T-helper 2 cell treated with Interferon-gamma antibody and Interleukin-4, amounts not matched to agents 5 μg/mL and 100 μg/mL, for 36 hours (primary cell): ENCODE results near the gene GK.
"Not testable (repeated sequence)": the region's sequence is repeated elsewhere in the genome, so short reads cannot be mapped to it uniquely, and the experiment has no call there.

Experiments used
- DNase-seq: peaks from one replicate; pipeline ENCODE4 v3.0.0; 2021; ENCODE audit warnings: low spot score
- H3K27ac Mint-ChIP-seq: one replicate; pipeline ENCODE4 v1.8.0; 2021; ENCODE audit warnings: mild to moderate bottlenecking, mixed read lengths
- H3K27me3 Mint-ChIP-seq: one replicate; pipeline ENCODE4 v1.8.0; 2021; ENCODE audit warnings: low read depth, mixed read lengths
- H3K36me3 Mint-ChIP-seq: one replicate; pipeline ENCODE4 v1.8.0; 2021; ENCODE audit warnings: low read depth, mixed read lengths
- H3K4me1 Mint-ChIP-seq: one replicate; pipeline ENCODE4 v1.8.0; 2021; ENCODE audit warnings: low read depth, mixed read lengths
- H3K4me3 Mint-ChIP-seq: one replicate; pipeline ENCODE4 v1.8.0; 2022; ENCODE audit warnings: mild to moderate bottlenecking, moderate library complexity, mixed read lengths
- H3K9me3 Mint-ChIP-seq: one replicate; pipeline ENCODE4 v1.8.0; 2021; ENCODE audit warnings: mixed read lengths

Gene GK

GRCh38 chrX:30706216-30706775 lies 53.1 kb downstream of the GK start:
- Mint-ChIP-seq H3K27me3 (no peaks in the 10 kb centered on the region), H3K4me1 (peaks cover 25% of the 10 kb centered on the region), H3K4me3 (no peak overlapping the region), H3K27ac (no peak overlapping the region), H3K36me3 (peaks cover 45% of the 10 kb centered on the region), H3K9me3 (no peaks in the 10 kb centered on the region)
- no peak for DNase-seq

- H3K4me3 Mint-ChIP-seq: peak overlapping the region; percentile 18
- DNase-seq: no peak
- H3K9me3 Mint-ChIP-seq: no peaks in the 10 kb centered on the region
- H3K4me1 Mint-ChIP-seq: peaks cover 54% of the 10 kb centered on the region
- peak overlapping the region; percentile 55 for H3K27ac Mint-ChIP-seq
- no peaks in the 10 kb centered on the region for H3K27me3 Mint-ChIP-seq
- peaks cover 48% of the 10 kb centered on the region for H3K36me3 Mint-ChIP-seq
Measured at GRCh38 chrX:30712214-30712613, 59.0 kb downstream of the GK start.

GRCh38 chrX:30713061-30713525 lies 59.9 kb downstream of the GK start:
- Mint-ChIP-seq H3K27me3 (no peaks in the 10 kb centered on the region), H3K4me1 (peaks cover 54% of the 10 kb centered on the region), H3K36me3 (peaks cover 53% of the 10 kb centered on the region), H3K4me3 (peak overlapping the region; percentile 72), H3K9me3 (no peaks in the 10 kb centered on the region), H3K27ac (peak overlapping the region; percentile 95)
- DNase-seq: peak; percentile 54

GRCh38 chrX:30714138-30714537 lies 60.9 kb downstream of the GK start:
- Mint-ChIP-seq H3K36me3 (peaks cover 48% of the 10 kb centered on the region), H3K4me3 (peak overlapping the region; percentile 72), H3K27ac (peak overlapping the region; percentile 95), H3K27me3 (no peaks in the 10 kb centered on the region), H3K4me1 (peaks cover 54% of the 10 kb centered on the region), H3K9me3 (no peaks in the 10 kb centered on the region)
- no peak for DNase-seq

GRCh38 chrX:30715976-30716375 lies 62.8 kb downstream of the GK start:
- Mint-ChIP-seq H3K4me1 (peaks cover 46% of the 10 kb centered on the region), H3K9me3 (no peaks in the 10 kb centered on the region), H3K4me3 (no peak overlapping the region), H3K36me3 (peaks cover 48% of the 10 kb centered on the region), H3K27ac (no peak overlapping the region), H3K27me3 (no peaks in the 10 kb centered on the region)
- DNase-seq: no peak

- no peak for DNase-seq
- H3K27ac Mint-ChIP-seq: no peak overlapping the region
- peaks cover 1% of the 10 kb centered on the region for H3K4me1 Mint-ChIP-seq
- no peaks in the 10 kb centered on the region for H3K27me3 Mint-ChIP-seq
- peaks cover 5% of the 10 kb centered on the region for H3K36me3 Mint-ChIP-seq
- no peak overlapping the region for H3K4me3 Mint-ChIP-seq
- no peaks in the 10 kb centered on the region for H3K9me3 Mint-ChIP-seq
Measured at GRCh38 chrX:30733852-30734660, 80.8 kb downstream of the GK start.

GRCh38 chrX:30734782-30735181 lies 81.6 kb downstream of the GK start:
- Mint-ChIP-seq H3K4me1 (peaks cover 1% of the 10 kb centered on the region), H3K27me3 (no peaks in the 10 kb centered on the region), H3K36me3 (peaks cover 5% of the 10 kb centered on the region), H3K27ac (no peak overlapping the region), H3K9me3 (no peaks in the 10 kb centered on the region), H3K4me3 (no peak overlapping the region)
- no peak for DNase-seq

GRCh38 chrX:30735839-30736238 lies 82.6 kb downstream of the GK start:
- no peaks in the 10 kb centered on the region for H3K9me3 Mint-ChIP-seq
- H3K27me3 Mint-ChIP-seq: no peaks in the 10 kb centered on the region
- peaks cover 1% of the 10 kb centered on the region for H3K4me1 Mint-ChIP-seq
- DNase-seq: peak; percentile 68
- no peak overlapping the region for H3K27ac Mint-ChIP-seq
- no peak overlapping the region for H3K4me3 Mint-ChIP-seq
- H3K36me3 Mint-ChIP-seq: peaks cover 5% of the 10 kb centered on the region

- DNase-seq: no peak
- Mint-ChIP-seq H3K4me1 (no peaks in the 10 kb centered on the region), H3K27ac (no peak overlapping the region), H3K9me3 (no peaks in the 10 kb centered on the region), H3K27me3 (peaks cover 10% of the 10 kb centered on the region), H3K4me3 (no peak overlapping the region), H3K36me3 (no peaks in the 10 kb centered on the region)
Measured at GRCh38 chrX:30741545-30741944, 88.3 kb downstream of the GK start.

- Mint-ChIP-seq H3K27me3 (peaks cover 8% of the 10 kb centered on the region), H3K9me3 (no peaks in the 10 kb centered on the region), H3K36me3 (no peaks in the 10 kb centered on the region), H3K4me1 (no peaks in the 10 kb centered on the region), H3K4me3 (no peak overlapping the region), H3K27ac (no peak overlapping the region)
- no peak for DNase-seq
Measured at GRCh38 chrX:30748342-30748960, 95.2 kb downstream of the GK start.

- no peak for DNase-seq
- Mint-ChIP-seq H3K9me3 (no peaks in the 10 kb centered on the region), H3K27ac (no peak overlapping the region), H3K27me3 (no peaks in the 10 kb centered on the region), H3K4me1 (no peaks in the 10 kb centered on the region), H3K36me3 (no peaks in the 10 kb centered on the region), H3K4me3 (no peak overlapping the region)
Measured at GRCh38 chrX:30751497-30751896, 98.3 kb downstream of the GK start.

- no peaks in the 10 kb centered on the region for H3K36me3 Mint-ChIP-seq
- no peak for DNase-seq
- no peak overlapping the region for H3K4me3 Mint-ChIP-seq
- H3K27me3 Mint-ChIP-seq: no peaks in the 10 kb centered on the region
- no peak overlapping the region for H3K27ac Mint-ChIP-seq
- no peaks in the 10 kb centered on the region for H3K9me3 Mint-ChIP-seq
- H3K4me1 Mint-ChIP-seq: peaks cover 6% of the 10 kb centered on the region
Measured at GRCh38 chrX:30762755-30763154, 109.5 kb downstream of the GK start.

- not testable (repeated sequence) for H3K27ac Mint-ChIP-seq, H3K36me3 Mint-ChIP-seq, H3K27me3 Mint-ChIP-seq, H3K4me1 Mint-ChIP-seq, DNase-seq, H3K4me3 Mint-ChIP-seq, H3K9me3 Mint-ChIP-seq
Measured at GRCh38 chrX:30773764-30774163, 120.5 kb downstream of the GK start.

GRCh38 chrX:30777575-30777974 lies 124.4 kb downstream of the GK start:
- Mint-ChIP-seq H3K4me1 (peaks cover 7% of the 10 kb centered on the region), H3K9me3 (peaks cover 3% of the 10 kb centered on the region), H3K36me3 (no peaks in the 10 kb centered on the region), H3K27me3 (no peaks in the 10 kb centered on the region), H3K4me3 (no peak overlapping the region), H3K27ac (no peak overlapping the region)
- DNase-seq: no peak
